Activated CD4-positive, alpha-beta memory T cell treated with anti-CD3 and anti-CD28 coated beads, Interleukin-2, amount 10 ng/mL, durations not matched to agents 7 days and 5 days (primary cell): Measurements from ENCODE around the gene RGS9BP. TPM values are rescaled to one million over a fixed set of nuclear protein-coding genes. Genes with fewer than 3 reads are reported as not detected.

Source experiments
- CTCF ChIA-PET: fragments of 350-600 bp; sonication (Branson Sonifier 250); formaldehyde crosslinking; loops from one replicate; lab custom pipeline; 2021; ENCODE audit warnings: antibody characterized with exemption, inconsistent platforms; lab: Charles Lee
- POLR2A ChIA-PET: fragments of 350-600 bp; sonication (Branson Sonifier 250); formaldehyde crosslinking; loops from one replicate; lab custom pipeline; 2021; ENCODE audit warnings: antibody characterized with exemption; lab: Charles Lee
- DNase-seq: peaks from one replicate; pipeline ENCODE4 v3.0.0-alpha.2; 2020
- H3K27ac Mint-ChIP-seq: one replicate; pipeline ENCODE4 v1.8.0; 2021; ENCODE audit warnings: mild to moderate bottlenecking, mixed read lengths
- H3K27me3 Mint-ChIP-seq: one replicate; pipeline ENCODE4 v1.8.0; 2021; ENCODE audit warnings: mixed read lengths
- H3K36me3 Mint-ChIP-seq: one replicate; pipeline ENCODE4 v1.8.0; 2021; ENCODE audit warnings: low read depth, mixed read lengths
- H3K4me1 Mint-ChIP-seq: one replicate; pipeline ENCODE4 v1.8.0; 2021; ENCODE audit warnings: mixed read lengths
- H3K4me3 Mint-ChIP-seq: one replicate; pipeline ENCODE4 v1.8.0; 2021; ENCODE audit warnings: mild to moderate bottlenecking, mixed read lengths
- H3K9me3 Mint-ChIP-seq: one replicate; pipeline ENCODE4 v1.8.0; 2021; ENCODE audit warnings: mixed read lengths
- total RNA-seq, 2 experiments: library from RNA; stranded (reverse); gene quantifications; one replicate each; pipeline ENCODE4 v1.2.3, GENCODE V29; 2021

RGS9BP gene, protein sequence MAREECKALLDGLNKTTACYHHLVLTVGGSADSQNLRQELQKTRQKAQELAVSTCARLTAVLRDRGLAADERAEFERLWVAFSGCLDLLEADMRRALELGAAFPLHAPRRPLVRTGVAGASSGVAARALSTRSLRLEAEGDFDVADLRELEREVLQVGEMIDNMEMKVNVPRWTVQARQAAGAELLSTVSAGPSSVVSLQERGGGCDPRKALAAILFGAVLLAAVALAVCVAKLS
- total RNA-seq: under 1 TPM; 0.40 to 0.43 TPM

DNA sequence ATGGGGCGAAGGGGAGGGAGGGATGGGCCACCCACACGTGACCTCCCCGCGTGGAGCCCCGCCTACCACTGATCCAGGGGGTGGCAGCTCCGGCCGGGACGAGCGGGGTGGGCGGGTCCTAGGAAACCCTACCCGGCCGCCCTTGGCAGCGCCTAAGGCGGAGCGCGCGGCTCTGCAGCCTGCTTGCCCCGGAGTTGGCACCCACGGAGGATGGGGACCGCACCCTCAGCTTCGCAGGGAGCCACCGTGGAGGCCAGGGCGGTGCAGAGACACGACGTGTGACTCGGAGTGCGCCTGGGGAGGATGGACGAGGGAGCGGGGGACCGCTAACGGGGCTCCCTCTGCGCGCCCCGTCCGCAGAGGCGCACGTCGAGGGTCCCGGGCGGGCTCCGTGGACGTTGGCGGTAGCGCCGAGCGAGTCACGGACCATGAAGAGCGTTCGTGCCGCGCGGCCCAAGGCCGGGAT, at the start of gene RGS9BP:
TSS of gene RGS9BP (plus strand) at position 129 of the 466 bp plus-strand sequence. CDS start 416 bp downstream, outside the sequence.
- H3K9me3 Mint-ChIP-seq: no peaks in the 10 kb centered on the region
- CTCF ChIA-PET: interaction anchor here (0.6 to 1.4 kb wide), 5 partner anchors 11 to 501 kb away, joined by 3 to 6 read pairs (median 3); partner anchors contain the start of gene NUDT19
- H3K4me1 Mint-ChIP-seq: peaks cover 36% of the 10 kb centered on the region
- H3K36me3 Mint-ChIP-seq: no peaks in the 10 kb centered on the region
- H3K4me3 Mint-ChIP-seq: peak within 1 kb of the TSS; percentile 84
- peaks cover 16% of the 10 kb centered on the region for H3K27me3 Mint-ChIP-seq
- DNase-seq: peak; percentile 75
- H3K27ac Mint-ChIP-seq: peak within 1 kb of the TSS; percentile 58
- POLR2A ChIA-PET: interaction anchor here (0.6 to 4.1 kb wide), 9 partner anchors 10 to 270 kb away, joined by 3 to 34 read pairs (median 4); partner anchors contain the start of genes DPY19L3, NUDT19 and PDCD5

- POLR2A ChIA-PET: no interaction called here
Observed at GRCh38 chr19:32626969-32627368, 48.7 kb upstream of the RGS9BP start.

DNA sequence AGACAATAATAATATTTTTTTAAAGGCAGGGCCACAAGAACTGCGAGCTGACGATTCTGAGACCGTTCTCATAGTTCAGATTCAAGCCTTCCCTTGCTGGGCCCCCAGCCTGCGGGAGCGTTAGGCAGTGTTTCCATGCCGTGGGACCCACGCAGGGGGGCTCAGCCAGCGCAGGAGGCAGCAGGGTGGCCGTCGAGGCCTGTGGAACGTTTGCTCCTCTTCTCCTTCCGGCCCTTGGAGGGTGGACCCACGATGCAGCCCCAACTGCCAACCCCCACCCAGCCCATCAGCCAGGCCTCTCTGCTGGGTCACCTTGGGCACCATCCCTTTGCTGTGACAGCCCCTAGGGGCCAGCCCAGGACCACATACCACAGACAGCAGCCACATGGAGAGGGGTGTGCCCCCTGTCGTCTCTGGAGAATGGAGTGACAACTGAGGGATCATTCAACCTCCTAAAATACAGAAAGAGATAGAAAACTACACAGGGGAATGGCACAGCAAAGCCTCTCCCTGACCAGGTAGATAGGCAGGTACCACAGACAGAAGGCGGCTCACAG, 47.9 kb upstream of the RGS9BP start:
- no peaks in the 10 kb centered on the region for H3K27me3 Mint-ChIP-seq
- no peak for DNase-seq
- CTCF ChIA-PET: no interaction called here
- H3K27ac Mint-ChIP-seq: no peak overlapping the region
- no peak overlapping the region for H3K4me3 Mint-ChIP-seq
- no peaks in the 10 kb centered on the region for H3K9me3 Mint-ChIP-seq
- H3K36me3 Mint-ChIP-seq: peaks cover 15% of the 10 kb centered on the region
- H3K4me1 Mint-ChIP-seq: no peaks in the 10 kb centered on the region
- POLR2A ChIA-PET: no interaction called here

More at GRCh38 chr19:32626969-32627368, 48.7 kb upstream of the RGS9BP start:
- H3K27ac Mint-ChIP-seq: no peak overlapping the region
- no peaks in the 10 kb centered on the region for H3K9me3 Mint-ChIP-seq
- no peaks in the 10 kb centered on the region for H3K27me3 Mint-ChIP-seq
- no peak overlapping the region for H3K4me3 Mint-ChIP-seq
- H3K4me1 Mint-ChIP-seq: no peaks in the 10 kb centered on the region
- CTCF ChIA-PET: no interaction called here
- H3K36me3 Mint-ChIP-seq: peaks cover 21% of the 10 kb centered on the region
- no peak for DNase-seq

DNA sequence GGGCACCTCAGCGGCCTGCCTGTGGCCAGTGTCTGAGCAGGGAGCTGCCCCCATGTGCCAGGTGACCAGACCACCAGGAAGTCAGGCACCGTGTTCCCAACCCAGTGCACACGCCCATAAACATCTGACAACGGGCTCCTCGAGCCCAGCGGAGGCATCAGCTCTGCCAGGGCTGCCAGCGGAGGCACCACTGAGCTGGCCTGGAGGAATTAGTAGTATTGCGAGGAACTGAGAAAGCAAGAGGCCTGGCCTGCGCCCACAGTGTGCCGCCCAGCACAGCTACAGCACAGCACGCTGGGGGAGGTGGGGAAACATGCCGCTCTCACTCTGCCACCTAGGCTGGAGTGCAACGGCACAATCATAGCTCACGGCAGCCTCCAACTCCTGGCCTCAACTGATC, 45.3 kb upstream of the RGS9BP start:
- ChIA-PET CTCF (interaction anchor here (1.6 kb wide), 1 partner anchor 30 kb away, joined by 4 read pairs; no protein-coding TSS in a partner anchor), POLR2A (no interaction called here)
- Mint-ChIP-seq H3K27me3 (no peaks in the 10 kb centered on the region), H3K4me3 (no peak overlapping the region), H3K27ac (no peak overlapping the region), H3K4me1 (no peaks in the 10 kb centered on the region), H3K9me3 (no peaks in the 10 kb centered on the region), H3K36me3 (peaks cover 8% of the 10 kb centered on the region)
- no peak for DNase-seq

- Mint-ChIP-seq H3K9me3 (no peaks in the 10 kb centered on the region), H3K4me1 (no peaks in the 10 kb centered on the region), H3K27me3 (no peaks in the 10 kb centered on the region), H3K27ac (no peak overlapping the region), H3K4me3 (no peak overlapping the region), H3K36me3 (peaks cover 11% of the 10 kb centered on the region)
- CTCF ChIA-PET: no interaction called here
- DNase-seq: no peak
- POLR2A ChIA-PET: no interaction called here
Observed at GRCh38 chr19:32631381-32631780, 44.3 kb upstream of the RGS9BP start.

GRCh38 chr19:32637480-32637879, 38.2 kb upstream of the RGS9BP start:
- Mint-ChIP-seq H3K4me3 (no peak overlapping the region), H3K27ac (no peak overlapping the region), H3K4me1 (peaks cover 7% of the 10 kb centered on the region), H3K27me3 (no peaks in the 10 kb centered on the region), H3K36me3 (peaks cover 30% of the 10 kb centered on the region), H3K9me3 (no peaks in the 10 kb centered on the region)
- ChIA-PET POLR2A (no interaction called here), CTCF (no interaction called here)
- no peak for DNase-seq

GRCh38 chr19:32638625-32639024, 37.0 kb upstream of the RGS9BP start:
- CTCF ChIA-PET: no interaction called here
- H3K4me1 Mint-ChIP-seq: peaks cover 17% of the 10 kb centered on the region
- H3K27me3 Mint-ChIP-seq: no peaks in the 10 kb centered on the region
- H3K36me3 Mint-ChIP-seq: peaks cover 39% of the 10 kb centered on the region
- DNase-seq: no peak
- no peak overlapping the region for H3K4me3 Mint-ChIP-seq
- POLR2A ChIA-PET: no interaction called here
- no peaks in the 10 kb centered on the region for H3K9me3 Mint-ChIP-seq
- H3K27ac Mint-ChIP-seq: no peak overlapping the region

- H3K27me3 Mint-ChIP-seq: no peaks in the 10 kb centered on the region
- ChIA-PET POLR2A (interaction anchor here (1.6 kb wide), 1 partner anchor 32 kb away, joined by 4 read pairs; the partner anchor contains the start of gene ANKRD27), CTCF (no interaction called here)
- H3K4me3 Mint-ChIP-seq: no peak overlapping the region
- peak overlapping the region; percentile 66 for H3K27ac Mint-ChIP-seq
- H3K4me1 Mint-ChIP-seq: peaks cover 38% of the 10 kb centered on the region
- H3K36me3 Mint-ChIP-seq: peaks cover 50% of the 10 kb centered on the region
- DNase-seq: peak; percentile 69
- no peaks in the 10 kb centered on the region for H3K9me3 Mint-ChIP-seq
Observed at GRCh38 chr19:32642771-32643170, 32.9 kb upstream of the RGS9BP start.

- H3K27me3 Mint-ChIP-seq: no peaks in the 10 kb centered on the region
- POLR2A ChIA-PET: interaction anchor here (1.6 kb wide), 1 partner anchor 65 kb away, joined by 3 read pairs; the partner anchor contains the start of gene PDCD5
- CTCF ChIA-PET: no interaction called here
- H3K36me3 Mint-ChIP-seq: peaks cover 40% of the 10 kb centered on the region
- H3K27ac Mint-ChIP-seq: peak overlapping the region; percentile 32
- H3K4me3 Mint-ChIP-seq: no peak overlapping the region
- peaks cover 42% of the 10 kb centered on the region for H3K4me1 Mint-ChIP-seq
- H3K9me3 Mint-ChIP-seq: no peaks in the 10 kb centered on the region
- peak; percentile 19 for DNase-seq
Observed at GRCh38 chr19:32646556-32646955, 29.1 kb upstream of the RGS9BP start.

- Mint-ChIP-seq H3K27ac (no peak overlapping the region), H3K27me3 (no peaks in the 10 kb centered on the region), H3K4me3 (no peak overlapping the region), H3K4me1 (peaks cover 37% of the 10 kb centered on the region), H3K36me3 (peaks cover 33% of the 10 kb centered on the region), H3K9me3 (no peaks in the 10 kb centered on the region)
- ChIA-PET POLR2A (interaction anchor here (0.9 to 1.6 kb wide), 2 partner anchors 47 to 66 kb away, joined by 3 read pairs; partner anchors contain the start of gene PDCD5), CTCF (no interaction called here)
- DNase-seq: no peak
Observed at GRCh38 chr19:32647361-32647760, 28.3 kb upstream of the RGS9BP start.

DNA sequence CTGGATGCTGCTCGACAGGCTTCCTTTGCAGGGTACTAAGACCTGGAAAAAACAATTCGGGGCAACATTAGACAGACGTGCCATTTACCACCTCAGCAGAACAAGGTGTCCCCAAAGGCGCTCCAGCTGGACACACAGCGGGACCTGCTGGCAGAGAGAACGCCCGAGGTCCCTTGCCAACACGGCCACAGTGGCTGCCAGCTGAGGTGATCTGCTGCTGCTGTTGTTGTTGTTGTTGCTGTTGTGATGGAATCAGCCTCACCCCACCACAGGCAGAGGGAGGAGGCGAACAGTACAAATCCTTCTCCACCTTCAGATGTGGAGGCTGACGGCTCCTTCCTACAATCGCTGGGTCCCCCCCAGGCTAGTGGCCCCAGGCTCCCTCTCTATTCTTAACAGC, 25.9 kb upstream of the RGS9BP start:
- Mint-ChIP-seq H3K4me1 (peaks cover 22% of the 10 kb centered on the region), H3K36me3 (peaks cover 18% of the 10 kb centered on the region), H3K27me3 (no peaks in the 10 kb centered on the region), H3K9me3 (no peaks in the 10 kb centered on the region), H3K27ac (no peak overlapping the region), H3K4me3 (no peak overlapping the region)
- ChIA-PET POLR2A (no interaction called here), CTCF (no interaction called here)
- no peak for DNase-seq

- Mint-ChIP-seq H3K4me1 (peaks cover 22% of the 10 kb centered on the region), H3K4me3 (no peak overlapping the region), H3K9me3 (no peaks in the 10 kb centered on the region), H3K27me3 (no peaks in the 10 kb centered on the region), H3K27ac (no peak overlapping the region), H3K36me3 (peaks cover 21% of the 10 kb centered on the region)
- ChIA-PET POLR2A (no interaction called here), CTCF (no interaction called here)
- DNase-seq: no peak
Observed at GRCh38 chr19:32650671-32651070, 25.0 kb upstream of the RGS9BP start.

- ChIA-PET CTCF (no interaction called here), POLR2A (no interaction called here)
- H3K9me3 Mint-ChIP-seq: no peaks in the 10 kb centered on the region
- H3K4me1 Mint-ChIP-seq: peaks cover 14% of the 10 kb centered on the region
- H3K4me3 Mint-ChIP-seq: no peak overlapping the region
- no peaks in the 10 kb centered on the region for H3K27me3 Mint-ChIP-seq
- H3K36me3 Mint-ChIP-seq: peaks cover 21% of the 10 kb centered on the region
- H3K27ac Mint-ChIP-seq: no peak overlapping the region
- no peak for DNase-seq
Observed at GRCh38 chr19:32651729-32652140, 23.9 kb upstream of the RGS9BP start.
